Ovary (tissue), 3 donors: ENCODE results near the gene TMEM219.
"Not testable (repeated sequence)": the region's sequence is repeated elsewhere in the genome, so short reads cannot be mapped to it uniquely, and the experiment has no call there.

Experiments used
- CTCF ChIP-seq, 3 donors: fragments of 450-650 bp in 2 of 3; fragments of 200-600 bp in 1 of 3; IDR thresholded peaks; one replicate each; pipeline versions ENCODE4 v1.5.1 to v1.8.0; 2016 to 2022; ENCODE audit warnings: antibody characterized with exemption in 3 of 3, mild to moderate bottlenecking in 1 of 3
- EP300 ChIP-seq: sonication (generic); formaldehyde crosslinking; IDR thresholded peaks from one replicate; pipeline ENCODE4 v1.6.1; 2017; ENCODE audit warnings: antibody characterized with exemption
- POLR2A ChIP-seq: fragments of 450-650 bp; IDR thresholded peaks from one replicate; pipeline ENCODE4 v1.6.1; 2017; ENCODE audit warnings: antibody characterized with exemption, mild to moderate bottlenecking, moderate library complexity
- donor health status: DM: no; HTN: no; CAD: no.

GRCh38 chr16:30015450-30015849 is 53.6 kb downstream of the TMEM219 start:
- TF ChIP-seq CTCF (IDR thresholded peaks at IDR 0.05); POLR2A; EP300: not testable (repeated sequence)
